Body of pancreas (tissue), 4 donors: ENCODE data around the gene CDHR3. TPM values are rescaled to one million over a fixed set of nuclear protein-coding genes. Genes with fewer than 3 reads are reported as not detected.

ENCODE experiments used
- ATAC-seq: fragments of 150-250 bp; one replicate; pipeline ENCODE4 v1.9.1; 2016
- DNase-seq, 4 donors: peaks; one replicate each; pipeline ENCODE4 v3.0.0-alpha.2; 2019
- H3K27ac ChIP-seq, 4 donors: fragments of 200-600 bp; sonication (generic); 1 replicate in 3 of 4; 2 replicates in 1 of 4; pipeline versions ENCODE4 v1.5.1 to v1.6.1; 2016 to 2019; ENCODE audit warnings: mild to moderate bottlenecking in 1 of 4, mixed read lengths in 1 of 4, moderate library complexity in 1 of 4
- H3K27me3 ChIP-seq, 2 donors: fragments of 200-600 bp; sonication (generic); one replicate each; pipeline ENCODE4 v1.6.0; 2016; ENCODE audit warnings: mild to moderate bottlenecking in 1 of 2
- H3K36me3 ChIP-seq, 2 donors: fragments of 200-600 bp; sonication (generic); replicated peaks in 1 of 2; 2 replicates each; pipeline ENCODE4 v1.5.1; 2016; ENCODE audit warnings: low read depth in 2 of 2; ENCODE audit not compliant: insufficient read depth in 1 of 2
- H3K4me1 ChIP-seq: fragments of 200-600 bp; sonication (generic); one replicate; pipeline ENCODE4 v1.6.0; 2016
- H3K4me3 ChIP-seq, 2 donors: fragments of 200-600 bp; sonication (generic); 1 replicate in 1 of 2; 2 replicates in 1 of 2; pipeline ENCODE4 v1.5.1; 2016 to 2019
- H3K9me3 ChIP-seq, 3 donors: fragments of 200-600 bp; sonication (generic); 1 replicate in 2 of 3; 2 replicates in 1 of 3; pipeline ENCODE4 v1.5.1; 2016
- CTCF ChIP-seq, 7 experiments: fragments of 450-650 bp in 4 of 7; fragments of 200-600 bp in 3 of 7; sonication (generic) in 3 of 7; IDR thresholded peaks; one replicate each; pipeline ENCODE4 v1.5.1; 2016 to 2019; ENCODE audit warnings: antibody characterized with exemption in 7 of 7
- POLR2A ChIP-seq, 3 donors: fragments of 450-650 bp; IDR thresholded peaks; one replicate each; pipeline ENCODE4 v1.6.1; 2016; ENCODE audit warnings: antibody characterized with exemption in 3 of 3, mild to moderate bottlenecking in 2 of 3
- WGBS, 2 donors: methylation state at CpG; one replicate each; pipeline ENCODE4 v1.1.5; 2017; 5-methylcytosine and 5-hydroxymethylcytosine counted together
- intact Hi-C: fragments of 100-400 bp; cut with DNase I; formaldehyde crosslinking; loops from one replicate; pipeline ENCODE4 v1.15.1; 2023
- total RNA-seq, 2 donors: library from RNA; depleted of rRNA; stranded (reverse); fragments of >200 nt; gene quantifications; one replicate each; pipeline ENCODE4 v1.1.0, GENCODE V29; 2016

The CDHR3 gene
- total RNA-seq, 2 donors from 2014 or later: 1.6 to 14.8 TPM

GRCh38 chr7:106033735-106034134, 70.7 kb downstream of the CDHR3 start:
- Histone ChIP-seq H3K9me3 (peaks cover 0 to 7% (median 0%) of the 10 kb centered on the region in 3 donors), H3K27me3 (no peaks in the 10 kb centered on the region), H3K36me3 (no peaks in the 10 kb centered on the region), H3K4me1 (no peaks in the 10 kb centered on the region), H3K27ac (no peak overlapping the region), H3K4me3 (no peak overlapping the region)
- ATAC-seq (no peak), DNase-seq (no peak)
- no peak for TF ChIP-seq POLR2A (IDR thresholded peaks at IDR 0.05)
- no peak for TF ChIP-seq CTCF (IDR thresholded peaks at IDR 0.05)
- intact Hi-C loops: no loop called here

GRCh38 chr7:106034383-106034782, 71.3 kb downstream of the CDHR3 start:
- Histone ChIP-seq H3K27ac (no peak overlapping the region), H3K9me3 (peaks cover 0 to 7% (median 0%) of the 10 kb centered on the region in 3 donors), H3K4me3 (no peak overlapping the region), H3K36me3 (no peaks in the 10 kb centered on the region), H3K4me1 (no peaks in the 10 kb centered on the region), H3K27me3 (no peaks in the 10 kb centered on the region)
- ATAC-seq: no peak
- TF ChIP-seq POLR2A (IDR thresholded peaks at IDR 0.05): no peak
- intact Hi-C loops: no loop called here
- 92 to 100% methylated on average over 2 of the region's 2 CpGs for WGBS, 2 donors
- no peak for DNase-seq

GRCh38 chr7:106035568-106035967, 72.5 kb downstream of the CDHR3 start:
- no peak overlapping the region for H3K27ac ChIP-seq
- H3K36me3 ChIP-seq: no peaks in the 10 kb centered on the region
- TF ChIP-seq CTCF (IDR thresholded peaks at IDR 0.05) (no peak), POLR2A (IDR thresholded peaks at IDR 0.05) (no peak)
- intact Hi-C loops: no loop called here
- no peak overlapping the region for H3K4me3 ChIP-seq
- no peaks in the 10 kb centered on the region for H3K4me1 ChIP-seq
- peaks cover 0 to 7% (median 0%) of the 10 kb centered on the region in 3 donors for H3K9me3 ChIP-seq
- 87 to 88% methylated on average over 8 of the region's 8 CpGs for WGBS, 2 donors
- no peaks in the 10 kb centered on the region for H3K27me3 ChIP-seq
- DNase-seq (no peak), ATAC-seq (no peak)

GRCh38 chr7:106036004-106036403, 72.9 kb downstream of the CDHR3 start:
- TF ChIP-seq CTCF (IDR thresholded peaks at IDR 0.05): no peak
- TF ChIP-seq POLR2A (IDR thresholded peaks at IDR 0.05): no peak
- H3K4me1 ChIP-seq: no peaks in the 10 kb centered on the region
- no peak overlapping the region for H3K4me3 ChIP-seq
- H3K27me3 ChIP-seq: no peaks in the 10 kb centered on the region
- ATAC-seq (no peak), DNase-seq (no peak)
- no peaks in the 10 kb centered on the region for H3K36me3 ChIP-seq
- 64 to 72% methylated on average over 6 of the region's 6 CpGs for WGBS, 2 donors
- H3K27ac ChIP-seq: no peak overlapping the region
- H3K9me3 ChIP-seq: peaks cover 0 to 7% (median 0%) of the 10 kb centered on the region in 3 donors
- intact Hi-C loops: no loop called here

GRCh38 chr7:106037489-106038176, 74.6 kb downstream of the CDHR3 start:
- TF ChIP-seq CTCF (IDR thresholded peaks at IDR 0.05) (no peak), POLR2A (IDR thresholded peaks at IDR 0.05) (no peak)
- no peak overlapping the region for H3K27ac ChIP-seq
- H3K27me3 ChIP-seq: no peaks in the 10 kb centered on the region
- H3K9me3 ChIP-seq: peaks cover 0 to 7% (median 0%) of the 10 kb centered on the region in 3 donors
- WGBS, 2 donors: 53 to 59% methylated on average over 7 of the region's 7 CpGs
- DNase-seq: no peak
- H3K4me1 ChIP-seq: peaks cover 3% of the 10 kb centered on the region
- H3K4me3 ChIP-seq: no peak overlapping the region
- intact Hi-C loops: no loop called here
- H3K36me3 ChIP-seq: no peaks in the 10 kb centered on the region
- ATAC-seq: no peak
